Measurements from ENCODE around the gene TMEM175.

Gene TMEM175

DNA sequence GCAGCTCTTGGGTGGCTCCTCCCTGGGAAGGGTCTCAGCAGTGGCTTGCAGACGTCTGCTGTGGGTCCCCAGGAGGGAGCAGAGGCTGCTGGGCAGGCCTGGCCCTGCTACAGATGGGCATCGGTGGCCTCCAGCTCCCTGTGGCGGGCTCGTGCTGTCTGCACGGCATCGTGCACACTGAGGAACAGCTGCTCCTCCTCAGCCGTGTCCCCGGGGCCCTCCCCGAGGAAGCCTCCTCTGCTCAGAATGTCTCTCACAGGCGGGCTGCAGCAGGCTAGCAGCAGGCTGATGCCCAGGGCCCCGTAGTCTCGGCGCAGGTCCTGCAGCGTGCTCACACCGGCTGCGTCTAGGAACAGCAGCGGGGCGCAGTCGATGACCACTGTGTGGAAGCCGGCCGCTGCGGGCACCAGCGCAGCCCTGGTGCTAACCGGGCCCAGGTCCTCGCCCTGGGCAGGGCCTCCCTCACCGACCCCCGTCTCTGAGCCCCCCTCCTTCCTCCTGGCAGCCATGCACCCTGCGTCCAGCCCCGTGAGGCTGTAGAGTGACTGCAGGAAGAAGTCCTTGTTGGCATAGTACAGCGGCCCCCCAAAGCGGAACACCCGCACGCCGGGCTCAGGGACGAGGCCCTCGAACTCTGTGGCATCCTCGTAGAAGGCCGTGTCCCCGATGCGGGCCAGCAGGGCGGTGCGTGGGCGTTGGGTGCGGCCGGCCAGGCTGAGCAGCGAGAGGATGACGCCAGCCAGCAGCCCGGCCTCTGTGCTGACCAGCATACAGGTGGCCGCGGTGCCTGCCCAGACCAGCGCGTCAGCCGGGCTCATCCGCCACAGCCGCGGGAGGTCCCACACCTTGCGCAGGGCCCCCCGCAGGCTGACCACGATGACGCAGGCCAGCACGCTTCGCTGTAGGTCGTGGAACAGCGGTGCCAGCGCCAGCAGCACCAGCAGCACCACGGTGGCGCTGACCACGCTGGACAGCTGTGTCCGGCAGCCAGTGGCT is 56.8 kb downstream of the TMEM175 start:
- Histone ChIP-seq H3K9ac (ENCODE audit: low read depth, low read length, poor library complexity, severe bottlenecking) (no peak overlapping the region), H3K4me2 (ENCODE audit: low read depth, low read length, poor library complexity, severe bottlenecking) (no peak overlapping the region), H4K20me1 (ENCODE audit: insufficient read depth, low read length, poor library complexity, severe bottlenecking) (no peaks in the 10 kb centered on the region), H3K4me3 (ENCODE audit: low read length, poor library complexity, severe bottlenecking) (no peak overlapping the region), H3K9me3 (ENCODE audit: insufficient read depth, low read depth, low read length) (no peaks in the 10 kb centered on the region), H3K4me1 (ENCODE audit: insufficient read depth, low read length, poor library complexity, severe bottlenecking) (peaks cover 21% of the 10 kb centered on the region), H3K9me2 (replicated peaks; ENCODE audit: low read depth, low read length) (no peaks in the 10 kb centered on the region), H3K27me3 (ENCODE audit: insufficient read depth, low read length, poor library complexity, severe bottlenecking) (no peaks in the 10 kb centered on the region), H2AFZ (ENCODE audit: low read length) (no peak overlapping the region), H3K36me3 (ENCODE audit: insufficient read depth, low read length) (no peaks in the 10 kb centered on the region), H3K79me2 (ENCODE audit: insufficient read depth, low read length) (peaks cover 11% of the 10 kb centered on the region), H3F3A (ENCODE audit: low read depth) (no peaks in the 10 kb centered on the region)
- TF ChIP-seq EZH2phosphoT487 (IDR thresholded peaks at IDR 0.05; ENCODE audit: borderline replicate concordance): no peak
- TF ChIP-seq CTCF (conservative IDR thresholded peaks at IDR 0.05; ENCODE audit: low read length): no peak

DNA sequence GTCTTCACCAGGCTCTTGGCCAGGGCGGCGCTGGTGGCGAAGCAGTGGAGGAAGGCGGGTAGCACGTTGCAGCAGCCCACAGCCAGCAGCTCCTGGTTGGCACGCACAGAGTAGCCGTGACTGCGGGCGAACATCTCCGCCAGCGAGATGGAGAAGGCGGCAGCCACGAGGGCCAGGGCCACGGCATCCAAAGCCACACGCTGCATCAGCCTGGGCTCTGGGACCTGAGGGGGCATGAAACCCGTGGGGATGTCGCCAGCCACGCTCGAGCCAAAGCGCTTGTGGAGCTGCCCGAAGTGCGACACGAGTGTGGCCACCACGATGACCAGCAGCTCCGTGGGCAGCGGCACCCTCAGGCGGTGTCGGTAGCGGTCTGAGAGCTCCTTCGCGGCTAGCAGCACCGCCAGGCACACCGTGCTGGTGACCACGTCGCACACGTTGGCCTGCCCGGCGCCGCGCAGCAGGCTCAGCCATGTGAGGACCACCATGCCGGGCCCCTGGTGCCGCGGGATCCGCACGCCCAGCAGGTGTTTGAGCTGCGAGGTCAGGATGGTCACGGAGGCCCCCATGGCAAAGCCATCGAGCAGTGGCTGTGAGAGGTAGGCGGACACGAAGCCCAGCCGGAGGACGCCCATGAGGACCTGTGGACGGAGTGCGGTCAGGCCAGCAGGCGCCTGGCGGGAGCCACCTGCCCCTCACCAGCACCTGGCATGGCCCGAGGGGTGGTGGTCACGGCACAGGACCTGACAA is 57.6 kb downstream of the TMEM175 start:
- H3K36me3 ChIP-seq (ENCODE audit: insufficient read depth, low read length): no peaks in the 10 kb centered on the region
- TF ChIP-seq EZH2phosphoT487 (IDR thresholded peaks at IDR 0.05; ENCODE audit: borderline replicate concordance) (no peak), CTCF (conservative IDR thresholded peaks at IDR 0.05; ENCODE audit: low read length) (no peak)
- no peak overlapping the region for H2AFZ ChIP-seq (ENCODE audit: low read length)
- H3K27me3 ChIP-seq (ENCODE audit: insufficient read depth, low read length, poor library complexity, severe bottlenecking): no peaks in the 10 kb centered on the region
- no peak overlapping the region for H3K9ac ChIP-seq (ENCODE audit: low read depth, low read length, poor library complexity, severe bottlenecking)
- H3K9me2 ChIP-seq (replicated peaks; ENCODE audit: low read depth, low read length): no peaks in the 10 kb centered on the region
- no peak overlapping the region for H3K4me2 ChIP-seq (ENCODE audit: low read depth, low read length, poor library complexity, severe bottlenecking)
- H3F3A ChIP-seq (ENCODE audit: low read depth): no peaks in the 10 kb centered on the region
- H3K4me3 ChIP-seq (ENCODE audit: low read length, poor library complexity, severe bottlenecking): no peak overlapping the region
- H3K79me2 ChIP-seq (ENCODE audit: insufficient read depth, low read length): peaks cover 11% of the 10 kb centered on the region
- no peaks in the 10 kb centered on the region for H3K9me3 ChIP-seq (ENCODE audit: insufficient read depth, low read depth, low read length)
- peaks cover 21% of the 10 kb centered on the region for H3K4me1 ChIP-seq (ENCODE audit: insufficient read depth, low read length, poor library complexity, severe bottlenecking)
- no peaks in the 10 kb centered on the region for H4K20me1 ChIP-seq (ENCODE audit: insufficient read depth, low read length, poor library complexity, severe bottlenecking)

DNA sequence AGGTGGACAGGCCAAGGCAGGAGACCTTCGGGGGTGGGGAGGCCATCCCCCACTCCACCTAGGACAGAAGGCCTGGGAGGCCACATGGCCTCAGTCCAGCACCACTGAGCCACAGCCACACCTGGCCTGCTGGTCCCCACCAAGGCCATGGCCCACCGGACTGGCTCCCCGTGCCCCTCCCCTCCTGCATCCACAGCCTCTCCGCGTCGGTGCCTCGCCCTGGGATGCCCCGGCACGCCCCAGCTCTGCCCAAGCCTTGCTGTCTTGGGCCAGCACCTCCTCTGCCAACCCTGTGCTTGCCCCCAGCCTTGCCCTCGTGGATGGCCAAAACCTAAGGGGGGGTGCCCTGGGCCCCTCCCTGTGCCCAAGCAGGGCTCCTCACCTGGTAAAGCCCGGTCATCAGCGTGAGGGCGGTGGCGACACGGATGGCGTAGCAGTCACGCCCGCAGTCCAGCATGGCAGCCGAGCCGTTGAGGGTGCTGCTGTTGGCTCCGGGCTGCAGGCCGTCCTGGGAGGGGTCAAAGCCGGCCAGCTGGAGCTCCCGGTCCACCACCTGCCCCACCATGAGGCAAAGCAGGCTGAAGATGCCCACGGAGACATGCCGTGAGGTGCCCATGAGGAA is 58.6 kb downstream of the TMEM175 start:
- no peaks in the 10 kb centered on the region for H3K36me3 ChIP-seq (ENCODE audit: insufficient read depth, low read length)
- H3K9me2 ChIP-seq (replicated peaks; ENCODE audit: low read depth, low read length): no peaks in the 10 kb centered on the region
- no peak overlapping the region for H3K4me3 ChIP-seq (ENCODE audit: low read length, poor library complexity, severe bottlenecking)
- H3K27me3 ChIP-seq (ENCODE audit: insufficient read depth, low read length, poor library complexity, severe bottlenecking): no peaks in the 10 kb centered on the region
- no peaks in the 10 kb centered on the region for H4K20me1 ChIP-seq (ENCODE audit: insufficient read depth, low read length, poor library complexity, severe bottlenecking)
- H3K4me1 ChIP-seq (ENCODE audit: insufficient read depth, low read length, poor library complexity, severe bottlenecking): peaks cover 13% of the 10 kb centered on the region
- TF ChIP-seq CTCF (conservative IDR thresholded peaks at IDR 0.05; ENCODE audit: low read length) (no peak), EZH2phosphoT487 (IDR thresholded peaks at IDR 0.05; ENCODE audit: borderline replicate concordance) (no peak)
- no peaks in the 10 kb centered on the region for H3K9me3 ChIP-seq (ENCODE audit: insufficient read depth, low read depth, low read length)
- no peaks in the 10 kb centered on the region for H3F3A ChIP-seq (ENCODE audit: low read depth)
- H3K79me2 ChIP-seq (ENCODE audit: insufficient read depth, low read length): peaks cover 2% of the 10 kb centered on the region
- no peak overlapping the region for H3K4me2 ChIP-seq (ENCODE audit: low read depth, low read length, poor library complexity, severe bottlenecking)
- no peak overlapping the region for H2AFZ ChIP-seq (ENCODE audit: low read length)
- no peak overlapping the region for H3K9ac ChIP-seq (ENCODE audit: low read depth, low read length, poor library complexity, severe bottlenecking)

Measured in Loucy (cell line).